B cell (primary cell): ENCODE data around the gene AXDND1. TPM values are rescaled to one million over a fixed set of nuclear protein-coding genes. Genes with fewer than 3 reads are reported as not detected.

Experiments used
- ATAC-seq: fragments of 200-7000 bp; cut with Tn5 transposase; one replicate; pipeline ENCODE4 v1.10.0; 2021; ENCODE audit warnings: low read depth, mild to moderate bottlenecking, moderate number of reproducible peaks, moderate library complexity
- CTCF ChIA-PET: fragments of 350-600 bp; sonication (Branson Sonifier 250); formaldehyde crosslinking; loops from one replicate; lab custom pipeline; 2021; ENCODE audit warnings: antibody characterized with exemption, inconsistent platforms; lab: Charles Lee
- POLR2A ChIA-PET: fragments of 350-600 bp; sonication (Branson Sonifier 250); formaldehyde crosslinking; loops from one replicate; lab custom pipeline; 2021; ENCODE audit warnings: antibody characterized with exemption; lab: Charles Lee
- DNase-seq: peaks from one replicate; pipeline ENCODE4 v3.0.0; 2013
- H2AFZ ChIP-seq: 2 replicates; pipeline ENCODE4 v1.6.1; 2012; ENCODE audit warnings: mild to moderate bottlenecking, low read depth, low read length; ENCODE audit not compliant: insufficient read depth, poor library complexity, severe bottlenecking
- H3K27ac ChIP-seq, 2 donors: 1 replicate in 1 of 2; 2 replicates in 1 of 2; pipeline ENCODE4 v1.5.1; 2012 to 2013; ENCODE audit warnings: low read length in 2 of 2, mild to moderate bottlenecking in 2 of 2, moderate library complexity in 1 of 2
- H3K27me3 ChIP-seq, 4 experiments: fragments of 200-600 bp in 1 of 4; sonication (generic) in 1 of 4; replicated peaks in 1 of 4; 1 replicate in 2 of 4; 2 replicates in 2 of 4; pipeline versions ENCODE4 v1.6.1 to v1.7.0; 2013 to 2016; ENCODE audit warnings: low read length in 3 of 4, mild to moderate bottlenecking in 2 of 4, mixed read lengths in 1 of 4, moderate library complexity in 1 of 4; ENCODE audit not compliant: insufficient read depth in 4 of 4, control insufficient read depth in 3 of 4; ENCODE audit errors: control extremely low read depth in 1 of 4
- H3K36me3 ChIP-seq, 2 experiments: replicated peaks in 1 of 2; 1 replicate in 1 of 2; 2 replicates in 1 of 2; pipeline versions ENCODE4 v1.6.1 to v1.7.1; 2013; ENCODE audit warnings: low read length in 1 of 2; ENCODE audit not compliant: insufficient read depth in 2 of 2, control insufficient read depth in 1 of 2; ENCODE audit errors: control extremely low read depth in 1 of 2, extremely low read depth in 1 of 2
- H3K4me1 ChIP-seq, 2 donors: fragments of 200-600 bp in 1 of 2; sonication (generic) in 1 of 2; 1 replicate in 1 of 2; 2 replicates in 1 of 2; pipeline versions ENCODE4 v1.5.1 to v1.6.1; 2013 to 2017; ENCODE audit warnings: low read length in 2 of 2; ENCODE audit not compliant: control insufficient read depth in 2 of 2, insufficient read depth in 2 of 2
- H3K4me2 ChIP-seq: replicated peaks from 2 replicates; pipeline ENCODE3; 2012; ENCODE audit warnings: mild to moderate bottlenecking, low read depth, low read length; ENCODE audit not compliant: poor library complexity, severe bottlenecking
- H3K4me3 ChIP-seq, 5 experiments: fragments of 200-600 bp in 1 of 5; sonication (generic) in 1 of 5; 1 replicate in 3 of 5; 2 replicates in 2 of 5; pipeline versions ENCODE4 v1.5.1 to v1.7.0; 2011 to 2016; ENCODE audit warnings: low read length in 4 of 5, mild to moderate bottlenecking in 4 of 5, low read depth in 2 of 5, control low read depth in 1 of 5, moderate library complexity in 1 of 5; ENCODE audit not compliant: insufficient read depth in 1 of 5; ENCODE audit errors: control extremely low read depth in 1 of 5, extremely low read depth in 1 of 5
- H3K79me2 ChIP-seq: fragments of 200-600 bp; sonication (generic); one replicate; pipeline ENCODE4 v1.6.0; 2016; ENCODE audit warnings: low read length; ENCODE audit not compliant: control insufficient read depth, insufficient read depth
- H3K9ac ChIP-seq: fragments of 200-600 bp; sonication (generic); 2 replicates; pipeline ENCODE4 v1.6.1; 2017; ENCODE audit warnings: mild to moderate bottlenecking, low read length, moderate library complexity
- H3K9me3 ChIP-seq, 3 donors: one replicate each; pipeline versions ENCODE4 v1.6.1 to v1.7.1; 2013; ENCODE audit warnings: low read length in 2 of 3; ENCODE audit not compliant: control insufficient read depth in 2 of 3, insufficient read depth in 1 of 3; ENCODE audit errors: control extremely low read depth in 1 of 3
- H4K20me1 ChIP-seq: 2 replicates; pipeline ENCODE4 v1.6.0; 2012; ENCODE audit warnings: mild to moderate bottlenecking, low read length; ENCODE audit not compliant: insufficient read depth, control insufficient read depth, poor library complexity, severe bottlenecking
- H3K27ac Mint-ChIP-seq: one replicate; pipeline ENCODE4 v1.8.0; 2021; ENCODE audit warnings: mixed read lengths
- H3K27me3 Mint-ChIP-seq: one replicate; pipeline ENCODE4 v1.8.0; 2021; ENCODE audit warnings: mixed read lengths
- H3K4me1 Mint-ChIP-seq: one replicate; pipeline ENCODE4 v1.8.0; 2021; ENCODE audit warnings: mixed read lengths
- H3K4me3 Mint-ChIP-seq: one replicate; pipeline ENCODE4 v1.8.0; 2021; ENCODE audit warnings: mixed read lengths
- H3K9me3 Mint-ChIP-seq: one replicate; pipeline ENCODE4 v1.8.0; 2022; ENCODE audit warnings: mixed read lengths; ENCODE audit not compliant: insufficient read depth
- EZH2 ChIP-seq: IDR thresholded peaks from 2 replicates; pipeline ENCODE4 v1.6.1; 2012; ENCODE audit warnings: borderline replicate concordance, low read depth, mild to moderate bottlenecking, moderate library complexity, low read length; ENCODE audit not compliant: insufficient read depth, poor library complexity, severe bottlenecking
- WGBS: methylation state at CpG from one replicate; pipeline ENCODE4 v1.1.5; 2013; ENCODE audit warnings: missing lambda C conversion rate; ENCODE audit not compliant: insufficient coverage; 5-methylcytosine and 5-hydroxymethylcytosine counted together
- intact Hi-C: fragments of 100-400 bp; cut with micrococcal nuclease; formaldehyde crosslinking; loops from one replicate; pipeline ENCODE4 v1.10.0; 2022
- polyA plus RNA-seq: library from polyadenylated mRNA; depleted of rRNA; stranded (reverse); fragments of >200 nt; gene quantifications from 2 replicates; pipeline ENCODE4 v1.2.3, GENCODE V29; 2012
- total RNA-seq, 2 donors: library from RNA; stranded (reverse); fragments of 120-200 nt in 1 of 2; gene quantifications; 1 replicate in 1 of 2; 2 replicates in 1 of 2; pipeline versions ENCODE4 v1.2.3 to v1.2.4, GENCODE V29; 2013 to 2022
- TF ChIP-seq, protein P1 (sequence below): fragments of 200-600 bp; IDR thresholded peaks from one replicate; pipeline ENCODE4 v1.8.0; 2022; ENCODE audit warnings: antibody characterized with exemption, mild to moderate bottlenecking

The AXDND1 gene
- total and polyA plus RNA-seq, 2 donors (not counting 1 experiment from before 2014, with no cell fraction given) = 0.40 to 1.1 TPM

DNA sequence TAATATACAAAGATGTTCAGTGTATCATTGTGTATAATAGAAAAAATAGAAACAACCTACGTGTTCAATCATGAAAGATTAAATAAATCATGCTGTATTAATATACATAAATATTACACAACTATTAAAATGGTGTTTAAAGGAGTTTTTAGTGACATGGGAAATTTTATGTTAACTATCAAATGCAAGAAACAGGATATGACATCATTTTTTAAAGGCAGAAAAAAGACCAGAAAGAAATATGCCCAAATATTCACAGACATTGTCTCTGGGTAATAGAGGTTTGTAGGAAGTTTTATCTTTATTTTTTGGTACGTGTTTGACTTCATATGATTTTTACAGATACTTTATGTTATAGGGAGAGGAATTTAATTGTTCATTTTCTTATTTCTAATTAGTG, 176.0 kb downstream of the AXDND1 start:
- no peaks in the 10 kb centered on the region for H3K79me2 ChIP-seq
- peaks cover 0 to 9% (median 0%) of the 10 kb centered on the region in 3 donors for H3K9me3 ChIP-seq
- H3K4me1 ChIP-seq = no peaks in the 10 kb centered on the region
- TF ChIP-seq, protein P1, sequence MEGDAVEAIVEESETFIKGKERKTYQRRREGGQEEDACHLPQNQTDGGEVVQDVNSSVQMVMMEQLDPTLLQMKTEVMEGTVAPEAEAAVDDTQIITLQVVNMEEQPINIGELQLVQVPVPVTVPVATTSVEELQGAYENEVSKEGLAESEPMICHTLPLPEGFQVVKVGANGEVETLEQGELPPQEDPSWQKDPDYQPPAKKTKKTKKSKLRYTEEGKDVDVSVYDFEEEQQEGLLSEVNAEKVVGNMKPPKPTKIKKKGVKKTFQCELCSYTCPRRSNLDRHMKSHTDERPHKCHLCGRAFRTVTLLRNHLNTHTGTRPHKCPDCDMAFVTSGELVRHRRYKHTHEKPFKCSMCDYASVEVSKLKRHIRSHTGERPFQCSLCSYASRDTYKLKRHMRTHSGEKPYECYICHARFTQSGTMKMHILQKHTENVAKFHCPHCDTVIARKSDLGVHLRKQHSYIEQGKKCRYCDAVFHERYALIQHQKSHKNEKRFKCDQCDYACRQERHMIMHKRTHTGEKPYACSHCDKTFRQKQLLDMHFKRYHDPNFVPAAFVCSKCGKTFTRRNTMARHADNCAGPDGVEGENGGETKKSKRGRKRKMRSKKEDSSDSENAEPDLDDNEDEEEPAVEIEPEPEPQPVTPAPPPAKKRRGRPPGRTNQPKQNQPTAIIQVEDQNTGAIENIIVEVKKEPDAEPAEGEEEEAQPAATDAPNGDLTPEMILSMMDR = no peak
- TF ChIP-seq EZH2 = no peak
- WGBS = no CpG with 5 or more reads among the region's 2 CpGs
- H3K4me2 ChIP-seq = no peak overlapping the region
- no peak overlapping the region for H3K9ac ChIP-seq
- POLR2A ChIA-PET = no interaction called here
- Mint-ChIP-seq H3K27ac (no peak overlapping the region), H3K4me3 (no peak overlapping the region), H3K9me3 (peaks cover 2% of the 10 kb centered on the region), H3K27me3 (peaks cover 6% of the 10 kb centered on the region), H3K4me1 (no peaks in the 10 kb centered on the region)
- CTCF ChIA-PET = no interaction called here
- no peaks in the 10 kb centered on the region for H3K36me3 ChIP-seq
- intact Hi-C loops = no loop called here
- no peak overlapping the region for H3K4me3 ChIP-seq
- DNase-seq (no peak), ATAC-seq (no peak)
- peaks cover 0 to 3% (median 1%) of the 10 kb centered on the region in 4 experiments for H3K27me3 ChIP-seq
- H3K27ac ChIP-seq = no peak overlapping the region
- H2AFZ ChIP-seq = no peak overlapping the region
- no peaks in the 10 kb centered on the region for H4K20me1 ChIP-seq

DNA sequence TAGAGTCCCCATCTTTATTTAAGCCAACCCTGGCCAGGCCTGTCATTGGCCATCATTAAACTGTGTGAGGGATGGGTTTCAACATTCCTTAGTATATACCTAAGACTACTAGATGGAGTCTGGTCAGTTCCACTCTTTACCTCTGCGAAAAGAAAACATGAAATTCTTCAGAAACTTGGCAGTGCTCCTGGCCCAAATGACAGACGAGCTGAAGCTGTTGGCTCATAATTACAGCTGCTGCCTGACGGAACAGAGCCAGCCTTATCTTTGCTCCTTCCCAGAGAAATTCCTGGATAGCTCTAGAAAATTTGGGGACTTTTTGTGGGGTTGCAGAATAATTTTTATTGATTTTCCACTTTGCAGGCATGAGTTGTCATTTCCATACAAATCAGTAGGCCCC, 179.6 kb downstream of the AXDND1 start:
- no peaks in the 10 kb centered on the region for H3K9me3 Mint-ChIP-seq
- TF ChIP-seq EZH2 = no peak
- TF ChIP-seq, protein P1 = no peak
- no peaks in the 10 kb centered on the region for H3K4me1 Mint-ChIP-seq
- no peak overlapping the region for H3K9ac ChIP-seq
- no peak overlapping the region for H2AFZ ChIP-seq
- H3K4me3 ChIP-seq = no peak overlapping the region
- no peaks in the 10 kb centered on the region for H3K36me3 ChIP-seq
- peaks cover 13% of the 10 kb centered on the region for H3K27me3 Mint-ChIP-seq
- H3K27ac Mint-ChIP-seq = no peak overlapping the region
- CTCF ChIA-PET = no interaction called here
- 40% methylated on average over 1 of the region's 3 CpGs for WGBS
- H3K4me2 ChIP-seq = no peak overlapping the region
- H3K4me3 Mint-ChIP-seq = no peak overlapping the region
- peaks cover 0 to 8% (median 0%) of the 10 kb centered on the region in 3 donors for H3K9me3 ChIP-seq
- H3K27me3 ChIP-seq = peaks cover 0 to 3% (median 1%) of the 10 kb centered on the region in 4 experiments
- POLR2A ChIA-PET = no interaction called here
- no peak overlapping the region for H3K27ac ChIP-seq
- no peaks in the 10 kb centered on the region for H3K4me1 ChIP-seq
- DNase-seq = no peak
- intact Hi-C loops = no loop called here
- no peak for ATAC-seq
- no peaks in the 10 kb centered on the region for H3K79me2 ChIP-seq
- no peaks in the 10 kb centered on the region for H4K20me1 ChIP-seq
